Measurements from ENCODE around the gene SPRR2A. TPM values are rescaled to one million over a fixed set of nuclear protein-coding genes. Genes with fewer than 3 reads are reported as not detected.

SPRR2A gene
- polyA plus RNA-seq, 1 donor from 2014 or later, result not detected

DNA sequence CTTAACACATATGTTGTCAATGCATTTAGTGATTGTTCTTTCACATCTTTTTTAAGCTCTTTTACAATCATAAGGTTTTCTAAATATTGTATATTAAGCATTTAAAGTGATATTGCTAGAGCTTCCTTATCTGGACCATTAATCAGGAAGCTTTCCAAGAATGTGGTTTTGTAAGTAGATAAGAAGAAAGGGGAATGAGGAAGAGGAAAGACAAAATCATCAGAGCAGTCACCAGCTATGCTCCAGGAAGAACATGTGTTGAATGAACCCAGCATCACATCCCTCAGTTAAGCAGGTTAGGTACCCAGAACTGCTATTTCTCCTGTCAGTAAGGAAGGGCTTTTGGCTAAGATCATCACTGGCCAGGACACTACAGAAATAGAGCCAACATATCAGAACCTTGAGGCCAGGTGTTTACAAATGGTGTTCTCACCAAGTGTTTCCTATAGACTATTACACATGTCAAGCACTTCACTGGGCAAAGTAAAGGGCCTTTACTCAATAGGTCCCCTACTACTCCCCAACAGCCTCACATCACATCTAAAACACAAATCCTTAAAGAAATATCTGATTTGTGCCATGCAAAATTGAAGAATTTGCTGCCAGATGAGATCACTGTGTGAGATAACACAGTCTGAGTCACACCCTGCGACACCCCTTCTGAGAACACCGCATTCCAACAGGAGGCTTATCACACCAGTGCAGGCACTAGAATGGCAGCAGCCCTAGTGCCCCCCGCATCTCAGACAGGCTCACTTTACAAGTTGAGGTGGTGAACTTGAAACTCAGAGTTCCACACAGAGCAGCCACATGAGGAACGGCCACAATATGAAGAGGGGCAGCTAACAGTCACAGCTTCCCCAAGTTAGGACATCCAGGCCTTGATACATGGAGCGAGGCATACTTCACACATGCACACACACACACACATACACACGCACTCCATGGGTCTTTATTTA is 1.8 kb upstream of the SPRR2A start:
- no peak overlapping the region for H3K4me2 ChIP-seq (ENCODE audit: low read length)
- no peaks in the 10 kb centered on the region for H3F3A ChIP-seq (ENCODE audit: insufficient read depth, low read length, poor library complexity, severe bottlenecking)
- H4K20me1 ChIP-seq (ENCODE audit: insufficient read depth), result no peaks in the 10 kb centered on the region
- no peak overlapping the region for H3K9ac ChIP-seq (ENCODE audit: low read length)
- H3K36me3 ChIP-seq (ENCODE audit: insufficient read depth, low read length), result no peaks in the 10 kb centered on the region
- H3K79me2 ChIP-seq (replicated peaks; ENCODE audit: insufficient read depth, low read length), result no peaks in the 10 kb centered on the region
- no peaks in the 10 kb centered on the region for H3K27me3 ChIP-seq (ENCODE audit: insufficient read depth, low read depth, low read length)
- H2AFZ ChIP-seq (ENCODE audit: low read depth, low read length), result no peak overlapping the region
- no peak overlapping the region for H3K4me3 ChIP-seq (ENCODE audit: low read length)
- H3K9me3 ChIP-seq (ENCODE audit: low read length), result no peaks in the 10 kb centered on the region
- no peak overlapping the region for H3K27ac ChIP-seq (ENCODE audit: low read length)
- TF ChIP-seq POLR2AphosphoS5 (IDR thresholded peaks at IDR 0.05), result no peak
- TF ChIP-seq, protein P1, sequence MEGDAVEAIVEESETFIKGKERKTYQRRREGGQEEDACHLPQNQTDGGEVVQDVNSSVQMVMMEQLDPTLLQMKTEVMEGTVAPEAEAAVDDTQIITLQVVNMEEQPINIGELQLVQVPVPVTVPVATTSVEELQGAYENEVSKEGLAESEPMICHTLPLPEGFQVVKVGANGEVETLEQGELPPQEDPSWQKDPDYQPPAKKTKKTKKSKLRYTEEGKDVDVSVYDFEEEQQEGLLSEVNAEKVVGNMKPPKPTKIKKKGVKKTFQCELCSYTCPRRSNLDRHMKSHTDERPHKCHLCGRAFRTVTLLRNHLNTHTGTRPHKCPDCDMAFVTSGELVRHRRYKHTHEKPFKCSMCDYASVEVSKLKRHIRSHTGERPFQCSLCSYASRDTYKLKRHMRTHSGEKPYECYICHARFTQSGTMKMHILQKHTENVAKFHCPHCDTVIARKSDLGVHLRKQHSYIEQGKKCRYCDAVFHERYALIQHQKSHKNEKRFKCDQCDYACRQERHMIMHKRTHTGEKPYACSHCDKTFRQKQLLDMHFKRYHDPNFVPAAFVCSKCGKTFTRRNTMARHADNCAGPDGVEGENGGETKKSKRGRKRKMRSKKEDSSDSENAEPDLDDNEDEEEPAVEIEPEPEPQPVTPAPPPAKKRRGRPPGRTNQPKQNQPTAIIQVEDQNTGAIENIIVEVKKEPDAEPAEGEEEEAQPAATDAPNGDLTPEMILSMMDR (IDR thresholded peaks at IDR 0.05; ENCODE audit: poor library complexity, severe bottlenecking), result no peak
- no peak for TF ChIP-seq RAD21 (conservative IDR thresholded peaks at IDR 0.05)
- no peak for TF ChIP-seq EP300 (conservative IDR thresholded peaks at IDR 0.05; ENCODE audit: poor library complexity, severe bottlenecking)
- TF ChIP-seq MXI1 (conservative IDR thresholded peaks at IDR 0.05; ENCODE audit: poor library complexity, severe bottlenecking), result no peak
- no peak for TF ChIP-seq SMC3 (conservative IDR thresholded peaks at IDR 0.05; ENCODE audit: poor library complexity)
- TF ChIP-seq TAF1 (IDR thresholded peaks at IDR 0.05; ENCODE audit: low read depth), result no peak
- TF ChIP-seq EZH2 (IDR thresholded peaks at IDR 0.05; ENCODE audit: borderline replicate concordance, insufficient read depth, low read length, poor library complexity, severe bottlenecking), result no peak
- TF ChIP-seq REST (IDR thresholded peaks at IDR 0.05; ENCODE audit: borderline replicate concordance), result no peak
- no peaks in the 10 kb centered on the region for H3K9me2 ChIP-seq (ENCODE audit: insufficient read depth, low read length)

GRCh38 chr1:153058154-153058553 is 842 bp upstream of the SPRR2A start:
- H3K27me3 ChIP-seq (ENCODE audit: insufficient read depth, low read depth, low read length), result no peaks in the 10 kb centered on the region
- no peak overlapping the region for H3K9ac ChIP-seq (ENCODE audit: low read length)
- no peaks in the 10 kb centered on the region for H3F3A ChIP-seq (ENCODE audit: insufficient read depth, low read length, poor library complexity, severe bottlenecking)
- TF ChIP-seq EZH2 (IDR thresholded peaks at IDR 0.05; ENCODE audit: borderline replicate concordance, insufficient read depth, low read length, poor library complexity, severe bottlenecking), result no peak
- no peak for TF ChIP-seq SMC3 (conservative IDR thresholded peaks at IDR 0.05; ENCODE audit: poor library complexity)
- no peak for TF ChIP-seq TAF1 (IDR thresholded peaks at IDR 0.05; ENCODE audit: low read depth)
- TF ChIP-seq, protein P1 (IDR thresholded peaks at IDR 0.05; ENCODE audit: poor library complexity, severe bottlenecking), result no peak
- no peak for TF ChIP-seq REST (IDR thresholded peaks at IDR 0.05; ENCODE audit: borderline replicate concordance)
- TF ChIP-seq EP300 (conservative IDR thresholded peaks at IDR 0.05; ENCODE audit: poor library complexity, severe bottlenecking), result no peak
- TF ChIP-seq MXI1 (conservative IDR thresholded peaks at IDR 0.05; ENCODE audit: poor library complexity, severe bottlenecking), result no peak
- TF ChIP-seq RAD21 (conservative IDR thresholded peaks at IDR 0.05), result no peak
- no peak for TF ChIP-seq POLR2AphosphoS5 (IDR thresholded peaks at IDR 0.05)
- no peak overlapping the region for H3K4me3 ChIP-seq (ENCODE audit: low read length)
- no peak overlapping the region for H3K4me2 ChIP-seq (ENCODE audit: low read length)
- H3K9me2 ChIP-seq (ENCODE audit: insufficient read depth, low read length), result no peaks in the 10 kb centered on the region
- H3K79me2 ChIP-seq (replicated peaks; ENCODE audit: insufficient read depth, low read length), result no peaks in the 10 kb centered on the region
- no peak overlapping the region for H3K27ac ChIP-seq (ENCODE audit: low read length)
- H3K36me3 ChIP-seq (ENCODE audit: insufficient read depth, low read length), result no peaks in the 10 kb centered on the region
- no peaks in the 10 kb centered on the region for H3K9me3 ChIP-seq (ENCODE audit: low read length)
- no peak overlapping the region for H2AFZ ChIP-seq (ENCODE audit: low read depth, low read length)
- no peaks in the 10 kb centered on the region for H4K20me1 ChIP-seq (ENCODE audit: insufficient read depth)
